HG03060 (cell line): ENCODE data around the gene DPYD.
"Not testable (repeated sequence)": the region's sequence is repeated elsewhere in the genome, so short reads cannot be mapped to it uniquely, and the experiment has no call there.

Source experiments
- ATAC-seq: cut with Tn5 transposase; IDR thresholded peaks from one replicate; pipeline ENCODE4 v1.9.1; 2021; ENCODE audit warnings: low read depth, moderate number of reproducible peaks; ENCODE audit not compliant: unreplicated experiment

DPYD gene

DNA sequence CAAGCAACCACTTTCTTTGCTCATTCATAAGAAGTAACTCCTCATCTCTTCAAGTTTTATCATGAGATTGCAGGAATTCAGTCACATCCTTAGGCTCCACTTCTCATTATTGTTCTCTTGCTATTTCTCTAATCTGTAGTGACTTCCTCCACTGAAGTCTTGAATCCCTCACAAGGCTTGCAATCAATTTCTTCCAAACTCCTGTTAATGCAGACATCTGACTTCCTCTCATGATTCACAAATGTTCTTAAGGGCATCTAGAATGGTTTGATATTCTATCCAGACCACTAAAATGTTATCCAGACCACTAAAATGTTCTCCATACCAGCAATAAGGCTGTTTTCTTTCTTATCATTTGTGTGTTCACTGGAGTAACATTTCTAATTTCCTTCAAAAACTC, 528.1 kb downstream of the DPYD start:
- no peak for ATAC-seq

DNA sequence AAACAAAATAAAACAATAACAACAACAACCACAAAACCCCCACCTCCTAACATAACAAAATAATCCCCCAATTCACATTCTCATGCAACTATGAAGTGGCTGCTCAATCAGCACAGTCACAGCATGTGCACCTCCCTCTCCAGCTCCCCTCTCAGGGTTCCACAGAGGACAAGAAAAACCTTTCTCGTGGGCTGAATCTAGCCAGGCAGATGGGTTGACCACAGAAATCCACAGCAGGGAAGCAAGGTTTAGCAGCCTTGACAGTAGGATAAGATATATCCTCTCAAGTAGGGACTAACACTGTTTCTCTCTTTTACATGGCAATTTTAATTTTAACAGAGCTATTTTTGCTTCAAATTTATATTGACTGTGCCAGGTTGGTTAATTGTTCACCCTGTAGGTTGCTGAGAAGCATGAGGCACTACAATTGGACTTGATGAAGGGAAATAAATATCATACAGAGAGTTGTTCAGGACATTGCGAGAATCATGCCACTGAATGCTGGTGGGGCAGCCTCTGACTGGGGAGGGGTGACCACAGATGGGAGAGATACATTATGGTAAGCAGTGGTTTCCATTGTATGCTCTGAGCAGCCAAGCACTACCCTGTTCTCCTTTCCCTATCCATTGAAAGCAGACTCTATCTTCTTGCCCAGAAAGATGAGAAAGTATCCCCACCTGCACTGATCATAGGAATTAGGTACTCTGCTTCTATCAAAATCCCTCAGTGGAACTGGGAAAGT, 535.1 kb downstream of the DPYD start:
- ATAC-seq = no peak

DNA sequence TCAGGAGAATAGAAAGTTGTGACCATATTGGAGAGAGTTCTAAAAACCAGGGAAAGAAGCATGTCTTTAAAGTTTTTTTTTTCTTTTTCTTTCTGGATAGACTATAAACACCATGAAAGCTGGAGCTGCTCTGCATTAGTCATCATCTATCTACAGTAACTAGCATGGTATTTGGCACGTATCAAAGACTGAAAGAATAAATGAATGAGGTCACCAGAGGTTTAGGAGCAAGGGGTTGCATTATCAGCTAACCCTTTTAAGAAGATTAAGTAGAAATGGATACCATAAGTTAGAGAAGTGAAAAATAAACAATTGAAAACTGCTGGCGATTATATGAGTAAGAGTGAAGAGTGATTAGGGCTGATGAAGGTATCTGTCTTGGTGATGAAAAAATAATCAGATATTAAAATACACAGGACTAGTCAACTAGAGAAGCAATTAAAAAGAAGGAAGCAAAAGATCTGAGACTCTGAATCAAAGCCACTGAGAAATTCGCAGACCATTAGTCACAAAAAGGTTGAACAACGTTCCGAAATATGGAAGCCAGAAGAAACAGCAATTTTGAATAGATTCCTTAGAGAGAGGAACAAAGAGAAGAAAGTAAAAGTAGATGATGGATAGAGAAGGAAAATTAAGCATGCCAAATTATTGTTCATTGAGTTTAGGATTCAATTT, 536.4 kb downstream of the DPYD start:
- ATAC-seq = no peak

DNA sequence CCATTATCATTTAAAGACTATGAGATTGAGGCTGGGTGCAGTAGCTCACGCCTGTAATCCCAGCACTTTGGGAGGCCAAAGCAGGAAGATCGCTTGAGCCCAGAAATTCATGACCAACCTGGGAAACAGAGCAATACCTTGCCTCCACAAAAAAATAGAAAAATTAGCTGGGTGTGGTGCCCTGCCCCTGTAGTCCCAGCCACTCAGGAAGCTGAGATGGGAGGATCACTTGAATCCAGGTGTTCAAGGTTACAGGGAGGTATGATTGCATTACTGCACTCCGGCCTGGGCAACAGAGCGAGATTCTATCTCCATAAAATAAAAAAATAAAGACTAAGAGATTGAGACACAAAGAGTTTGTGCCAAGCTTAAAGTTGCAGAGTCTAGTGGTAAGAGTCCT, 537.0 kb downstream of the DPYD start:
- ATAC-seq = no peak

DNA sequence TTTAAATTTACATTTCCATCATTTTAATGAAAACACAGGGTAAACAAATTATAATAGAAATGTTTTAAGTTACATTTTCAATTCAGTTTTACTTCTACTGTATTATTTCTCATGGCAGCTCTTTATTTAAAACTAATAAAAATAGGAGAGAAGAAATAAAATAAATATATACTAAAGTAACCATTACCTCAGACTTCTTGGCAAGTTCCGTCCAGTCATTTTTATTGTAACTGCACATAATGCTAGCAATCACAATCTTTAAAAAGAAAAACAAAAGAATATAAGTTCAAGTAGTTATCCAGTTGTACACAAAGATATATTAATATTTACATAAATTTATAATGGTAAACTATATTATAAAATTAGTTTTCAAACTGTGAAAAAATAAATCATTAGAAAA, 538.6 kb downstream of the DPYD start:
- no peak for ATAC-seq

DNA sequence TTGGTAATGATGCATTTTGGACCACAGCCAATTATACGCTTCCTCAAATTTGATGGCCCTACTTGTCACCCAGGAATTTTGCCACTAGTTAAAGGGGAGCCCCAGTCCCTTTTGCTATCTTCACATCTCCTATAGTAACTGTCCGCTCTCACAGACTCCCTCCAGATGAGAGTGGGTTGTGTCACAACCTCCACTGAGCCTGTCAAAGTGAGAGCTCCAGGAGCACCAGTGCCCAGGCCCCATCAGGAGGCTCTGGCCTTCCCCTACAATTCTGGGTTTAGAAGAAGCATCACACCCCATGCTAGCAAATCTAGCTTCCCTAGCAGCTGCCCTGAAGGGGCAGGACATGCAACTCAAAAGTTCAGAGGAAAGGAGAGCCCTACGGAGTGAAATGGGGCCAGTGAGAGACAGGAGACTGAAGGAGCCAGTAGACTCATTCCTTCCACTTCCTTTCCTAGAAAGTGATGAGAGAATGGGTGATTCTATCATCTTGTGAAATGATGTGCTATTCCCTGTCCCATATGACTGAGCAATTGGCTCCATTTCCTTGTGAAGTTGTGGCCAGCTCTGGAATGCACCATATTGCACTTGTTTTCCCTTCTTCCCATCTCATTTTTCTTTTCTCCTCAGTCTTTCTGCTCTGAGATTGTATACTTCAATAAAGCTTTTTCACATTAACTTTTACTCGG, 541.3 kb downstream of the DPYD start:
- ATAC-seq = no peak

DNA sequence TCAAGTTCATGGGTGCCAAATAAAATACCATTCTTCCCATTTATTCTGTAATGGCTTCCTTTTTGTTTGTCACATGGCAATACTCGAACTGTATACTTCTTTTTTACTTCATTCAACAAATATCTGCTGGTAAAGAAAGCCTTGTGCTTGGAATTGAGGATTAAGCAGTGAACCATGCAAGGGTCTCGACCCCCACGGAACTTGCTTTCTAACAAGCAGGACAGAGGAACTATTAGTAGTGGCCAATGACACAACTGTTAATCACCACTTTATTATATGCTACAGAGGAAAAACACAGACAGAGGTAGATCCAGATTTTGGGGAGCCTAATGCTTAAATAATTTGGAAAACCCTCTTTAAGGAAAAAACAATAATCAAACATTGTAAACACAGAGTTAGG, 542.2 kb downstream of the DPYD start:
- ATAC-seq = no peak

DNA sequence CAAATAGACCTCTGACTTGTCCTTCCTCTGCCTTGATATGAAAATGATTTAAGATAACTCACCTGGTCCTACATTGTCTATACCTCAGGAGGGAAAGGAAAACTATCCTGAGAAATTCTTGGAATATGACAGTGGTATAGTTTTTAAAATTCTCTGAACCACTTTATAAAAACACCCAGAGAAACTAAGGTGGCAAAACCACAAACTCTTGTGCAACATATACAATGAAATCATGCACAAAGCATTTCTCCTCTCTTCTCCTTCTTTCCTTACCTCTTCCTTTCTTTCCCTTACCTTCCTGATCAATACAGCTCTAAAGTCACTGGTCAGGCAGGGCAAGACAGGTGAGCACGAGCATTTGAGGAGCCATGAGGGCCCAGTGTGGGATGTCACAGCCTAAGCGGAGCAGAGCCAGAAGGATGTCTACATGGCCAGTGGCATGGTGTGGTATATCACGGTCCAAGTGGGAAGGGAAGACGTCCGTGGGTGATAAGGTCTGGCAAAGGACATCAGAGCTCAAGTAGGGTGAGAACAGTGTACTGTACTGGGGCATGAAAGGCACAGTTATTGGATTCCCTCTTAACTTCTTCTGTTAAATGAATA, 543.3 kb downstream of the DPYD start:
- ATAC-seq = no peak

DNA sequence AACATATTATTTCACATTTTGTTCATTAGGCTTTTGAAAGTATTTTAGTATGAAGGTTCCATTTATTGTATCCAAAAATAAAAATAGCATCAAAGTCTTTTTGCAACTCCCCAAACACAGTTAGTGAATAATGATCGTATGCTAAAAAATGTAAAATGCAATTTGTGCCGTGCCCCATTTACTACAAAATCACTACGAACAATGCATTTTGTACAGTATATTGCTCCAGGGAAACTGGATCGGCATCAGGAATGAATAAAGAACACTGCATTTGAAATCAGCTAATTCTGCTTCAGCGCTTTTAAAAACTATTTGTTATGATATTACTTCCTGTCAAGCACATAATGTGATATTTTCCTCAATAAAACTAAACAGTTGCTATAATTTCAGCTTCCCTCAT, 547.8 kb downstream of the DPYD start:
- ATAC-seq = no peak

DNA sequence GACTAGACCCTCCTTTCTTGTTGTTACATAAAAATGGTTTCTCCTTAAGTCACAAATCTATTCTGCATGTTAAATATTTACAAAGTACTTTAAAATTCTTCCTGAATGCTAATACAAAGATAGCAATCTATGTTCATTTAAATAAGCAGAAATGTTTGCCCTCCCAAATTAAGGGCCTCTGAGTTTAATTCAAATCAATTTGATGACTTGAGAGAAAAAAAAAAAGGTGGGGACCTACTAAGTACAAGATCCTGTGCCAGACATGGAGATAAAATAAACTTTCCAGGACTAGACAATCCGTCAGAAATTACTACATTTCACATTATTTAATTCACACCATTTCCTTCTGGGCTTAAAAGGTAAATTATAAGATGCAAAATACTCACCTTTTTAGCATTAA, 548.3 kb downstream of the DPYD start:
- ATAC-seq = no peak

DNA sequence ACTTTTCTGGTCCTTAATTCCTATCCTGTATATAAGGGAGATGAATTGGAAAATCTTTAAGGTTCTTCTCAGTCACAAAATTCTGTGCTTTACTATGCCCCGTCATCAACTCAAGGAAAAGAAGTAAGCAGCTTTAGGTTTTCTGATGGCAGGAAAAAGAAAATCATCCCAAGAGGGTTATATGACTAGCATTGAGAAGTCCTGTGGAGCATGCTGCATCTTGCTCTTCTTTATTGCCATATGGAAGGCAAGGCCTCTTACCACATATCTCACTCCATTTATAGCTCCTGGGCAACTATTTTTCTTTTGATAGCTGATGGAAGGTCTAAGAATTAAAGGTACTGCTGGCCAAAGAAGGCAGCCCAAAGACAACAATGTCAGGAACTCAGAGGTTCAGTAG, 552.5 kb downstream of the DPYD start:
- no peak for ATAC-seq

DNA sequence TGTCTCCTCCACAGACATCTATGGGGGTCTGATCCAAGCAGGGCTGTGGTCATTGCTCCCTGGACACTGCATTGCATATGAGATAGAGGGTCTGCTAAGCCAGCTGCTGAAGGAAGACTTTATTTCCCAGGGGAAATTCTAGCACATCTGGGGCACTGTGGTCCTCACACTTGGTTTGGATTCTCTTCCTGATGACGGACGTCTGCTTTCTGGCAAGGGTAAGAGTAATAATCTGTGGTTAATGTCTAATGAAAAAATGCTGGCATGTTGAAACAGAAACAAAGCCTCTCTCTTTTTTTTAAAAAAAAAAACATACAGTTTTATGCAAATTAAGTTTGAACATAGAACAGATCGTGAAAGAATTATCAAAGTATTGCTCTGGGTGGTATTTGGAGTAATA, 553.9 kb downstream of the DPYD start:
- no peak for ATAC-seq

DNA sequence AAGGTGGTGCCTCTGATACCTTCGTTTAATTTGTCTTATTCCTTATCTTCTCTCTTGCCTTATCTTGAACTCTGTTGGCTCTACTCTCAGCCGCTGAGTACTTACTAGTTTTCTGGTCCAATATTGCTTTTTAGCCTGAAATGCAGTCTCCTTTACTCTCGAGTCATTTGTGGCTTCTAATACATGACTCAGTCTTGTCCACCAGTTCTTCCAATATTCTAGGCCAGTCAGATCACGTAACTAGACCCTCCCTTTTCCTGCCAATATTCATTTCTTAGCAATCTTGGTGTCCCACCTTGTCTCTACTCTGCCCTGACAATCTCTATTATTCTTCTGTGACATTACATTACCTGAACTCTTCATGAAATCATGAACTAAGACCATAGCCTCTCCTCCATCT, 555.8 kb downstream of the DPYD start:
- no peak for ATAC-seq

DNA sequence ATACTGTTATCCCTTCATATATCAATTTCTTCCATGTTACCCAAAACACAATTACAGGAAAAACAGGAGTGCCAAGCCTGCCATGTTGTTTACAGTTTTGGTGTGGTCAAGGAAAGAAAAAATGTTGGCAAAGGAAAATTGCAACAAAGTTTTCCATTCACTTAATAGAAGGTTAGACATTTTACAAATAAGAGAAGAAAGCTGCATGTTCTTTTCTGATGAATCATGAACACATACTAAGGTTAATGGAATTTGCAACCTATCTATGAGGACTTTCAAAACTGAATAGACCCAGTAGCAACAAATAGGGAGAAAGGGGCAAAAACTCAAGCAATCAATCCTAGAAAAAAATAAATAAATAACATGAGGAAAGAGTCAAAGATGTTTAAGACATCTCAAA, 556.7 kb downstream of the DPYD start:
- no peak for ATAC-seq

DNA sequence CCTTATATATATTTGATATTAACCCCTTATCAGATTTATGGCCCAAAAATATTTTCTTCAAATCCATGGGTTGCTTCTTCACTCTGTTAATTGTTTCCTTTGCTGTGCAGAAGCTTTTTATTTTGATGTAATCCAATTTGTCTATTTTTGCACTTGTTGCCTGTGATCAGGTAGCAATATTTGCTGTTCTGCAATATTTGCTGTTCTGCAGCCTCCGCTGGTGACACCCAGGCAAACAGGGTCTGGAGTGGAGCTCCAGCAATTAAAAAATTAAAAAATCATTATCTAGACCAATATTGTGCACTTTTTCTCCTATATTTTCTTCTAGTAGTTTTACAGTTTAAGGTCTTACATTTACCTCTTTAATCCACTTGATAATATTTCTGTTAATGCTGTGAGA, 564.5 kb downstream of the DPYD start:
- ATAC-seq = no peak

DNA sequence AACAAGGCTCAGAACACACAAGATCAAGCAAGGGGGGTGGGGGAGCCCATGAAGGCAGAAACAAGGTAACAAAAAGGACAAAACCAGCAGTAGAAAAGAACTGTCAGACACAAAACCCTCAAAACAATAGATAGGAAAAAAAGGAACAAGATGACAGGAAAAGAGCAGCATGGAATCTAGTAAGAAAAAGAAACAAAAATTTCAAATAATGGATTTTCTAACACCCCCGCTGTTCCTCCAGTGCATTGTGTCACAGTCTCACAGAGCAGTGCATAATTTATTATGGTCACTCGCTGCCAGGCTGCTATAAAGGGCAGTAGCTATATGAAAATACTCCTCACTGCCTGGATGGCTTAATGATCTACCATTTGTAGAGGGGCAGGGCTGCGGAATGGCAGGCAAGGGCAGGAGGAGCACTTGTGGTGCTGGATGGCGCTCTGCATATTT, 567.9 kb downstream of the DPYD start:
- ATAC-seq = no peak

DNA sequence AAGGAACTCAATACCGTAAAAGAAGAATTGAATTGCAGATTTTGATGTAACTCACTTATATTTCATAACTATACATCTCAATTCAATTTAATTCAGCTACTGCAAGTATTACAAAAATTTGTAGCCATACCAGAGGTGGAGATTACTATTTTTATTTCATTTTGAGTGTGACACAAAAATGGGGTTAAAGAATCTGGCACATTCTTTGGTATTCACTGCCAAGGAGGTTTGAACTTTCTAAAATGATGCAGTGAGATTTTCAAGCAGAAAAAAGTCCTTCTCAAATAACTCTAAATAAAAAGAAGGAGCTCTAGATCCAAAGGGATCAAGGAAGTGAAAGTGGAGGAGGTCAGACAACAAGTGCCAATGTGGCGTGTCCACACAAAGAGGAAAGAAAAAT, 569.0 kb downstream of the DPYD start:
- ATAC-seq = no peak

DNA sequence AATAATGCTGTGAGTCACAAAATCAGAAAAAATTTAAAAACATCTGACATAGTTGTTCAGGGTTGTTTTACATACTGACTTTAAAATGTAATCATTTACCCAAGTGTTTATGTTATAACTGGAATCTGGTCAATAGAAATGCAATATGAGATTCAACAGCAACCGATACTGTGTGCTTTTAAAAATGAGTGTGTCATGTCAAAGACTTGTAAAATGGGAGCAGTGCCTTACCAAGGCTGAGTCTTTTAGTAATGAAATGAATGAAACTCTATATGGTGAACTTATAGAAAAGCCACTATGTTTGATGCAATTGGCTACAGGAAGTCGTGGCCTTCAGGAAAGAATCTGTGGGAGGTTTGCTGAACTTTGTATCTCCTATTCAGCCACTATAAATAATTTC, 570.2 kb downstream of the DPYD start:
- ATAC-seq = no peak

DNA sequence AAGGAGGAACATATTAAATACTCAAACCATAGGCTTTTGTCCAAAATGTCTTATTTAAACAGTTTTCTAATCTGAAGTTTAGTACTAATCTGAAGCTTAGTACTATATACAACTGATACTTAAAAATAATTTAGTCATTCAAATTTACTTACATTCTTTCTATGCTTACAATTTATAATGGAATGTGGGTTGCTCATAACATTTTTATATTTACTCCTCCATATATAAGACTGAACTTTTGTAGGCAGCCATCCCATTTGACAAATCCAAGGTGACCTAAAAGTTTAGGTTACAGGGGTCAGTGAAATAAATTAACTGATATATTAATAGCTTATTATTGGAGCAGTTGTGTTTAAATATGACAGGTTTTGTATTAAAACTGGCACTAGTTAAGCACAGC, 570.6 kb downstream of the DPYD start:
- ATAC-seq = no peak

DNA sequence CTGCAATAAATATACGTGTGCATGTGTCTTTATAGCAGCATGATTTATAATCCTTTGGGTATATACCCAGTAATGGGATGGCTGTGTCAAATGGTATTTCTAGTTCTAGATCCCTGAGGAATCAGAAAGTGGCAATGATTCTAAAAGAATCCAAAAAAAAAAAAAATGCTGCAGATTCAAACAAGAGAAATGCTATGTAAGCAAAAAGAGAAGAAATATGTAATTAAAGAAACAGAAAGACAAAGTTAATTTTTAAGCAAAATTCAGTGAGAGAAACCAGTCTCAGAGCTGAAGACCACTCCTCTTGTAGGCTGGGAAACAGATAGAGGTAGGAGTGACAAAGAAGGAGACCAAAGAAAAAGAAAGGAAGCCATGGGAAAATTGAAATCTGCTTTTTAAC, 571.0 kb downstream of the DPYD start:
- ATAC-seq = not testable (repeated sequence)

DNA sequence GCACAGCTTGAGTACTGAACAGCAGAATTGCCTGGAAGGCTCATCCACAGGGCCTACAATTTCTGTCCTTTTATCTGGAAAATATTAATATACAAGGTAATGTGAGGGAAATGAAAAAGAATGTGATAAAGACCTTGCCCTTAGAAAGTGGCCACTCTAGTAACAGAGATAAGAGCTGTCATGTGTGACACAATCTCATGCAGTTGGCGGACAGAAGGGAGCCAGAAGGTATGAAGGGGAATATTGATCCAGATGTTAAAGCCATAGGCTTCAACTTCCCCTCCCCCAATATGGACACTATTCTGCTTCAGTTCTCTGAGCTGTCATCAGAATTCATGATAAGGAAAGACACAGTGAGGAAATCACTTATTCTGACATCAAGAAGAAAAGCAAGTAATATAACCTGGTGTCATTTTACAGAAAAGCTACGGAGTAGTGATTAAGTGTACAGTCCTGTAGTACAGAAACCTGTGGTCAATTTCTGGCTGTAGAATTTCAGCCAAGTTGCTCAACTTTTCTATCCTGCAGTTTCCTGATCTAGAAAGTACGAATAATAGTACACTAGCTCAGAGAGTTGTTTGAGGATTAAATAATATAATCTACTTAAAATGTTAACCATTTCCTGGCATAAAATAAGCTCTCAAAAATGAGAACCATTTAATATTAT, 572.1 kb downstream of the DPYD start:
- no peak for ATAC-seq
